K562 (cell line): ENCODE measurements around the gene NREP. TPM values are rescaled to one million over a fixed set of nuclear protein-coding genes. Genes with fewer than 3 reads are reported as not detected.

Experiments
- ATAC-seq: fragments of 200-7000 bp; cut with Tn5 transposase; 3 replicates; pipeline ENCODE4 v1.9.1; 2020; ENCODE audit warnings: moderate library complexity
- BruUV-seq: library from RNA; stranded (reverse); fragments of 400-500 nt; replicated peaks from 2 replicates; lab custom pipeline; 2021; lab: Mats Ljungman, UMichigan
- CTCF ChIA-PET: fragments of 300-600 bp; formaldehyde crosslinking; extraction: SDS; loops from one replicate; lab custom pipeline; 2021; ENCODE audit warnings: low intra/inter-chr PET ratio; lab: Yijun Ruan, JAX
- POLR2A ChIA-PET: fragments of 300-600, 350-650 bp; sonication (Branson Sonifier 250); formaldehyde crosslinking; extraction: SDS; loops from one replicate; lab custom pipeline; 2021; ENCODE audit warnings: antibody characterized with exemption, inconsistent platforms; lab: Yijun Ruan, JAX
- DNase-seq, 4 experiments: peaks; one replicate each; pipeline versions ENCODE4 v3.0.0 to v3.0.0-alpha.2; 2011 to 2018; ENCODE audit warnings: low spot score in 3 of 4, mixed read lengths in 3 of 4; ENCODE audit errors: extremely low read depth in 1 of 4
- FAIRE-seq: peaks from 2 replicates; lab custom pipeline; 2011; peaks lifted over from hg19 to GRCh38; lab: Jason Lieb, UNC
- H2AFZ ChIP-seq: 2 replicates; pipeline ENCODE4 v1.6.0; 2011; ENCODE audit warnings: low read depth, low read length, control low read depth, inconsistent platforms
- H3K27ac ChIP-seq: fragments of 200-600 bp; 3 replicates; pipeline ENCODE4 v1.8.0; 2011; ENCODE audit warnings: low read depth, mild to moderate bottlenecking, control low read depth, inconsistent platforms, low read length, moderate library complexity, mixed read lengths; ENCODE audit errors: extremely low read depth
- H3K27me3 ChIP-seq, 2 experiments: fragments of 300-600 bp in 1 of 2; 2 replicates in 1 of 2; 3 replicates in 1 of 2; pipeline versions ENCODE4 v1.6.0 to v1.8.0; 2011; ENCODE audit warnings: inconsistent platforms in 2 of 2, low read length in 2 of 2, mild to moderate bottlenecking in 1 of 2, mixed read lengths in 1 of 2, moderate library complexity in 1 of 2; ENCODE audit not compliant: control insufficient read depth in 2 of 2, insufficient read depth in 2 of 2
- H3K36me3 ChIP-seq: fragments of 300-600 bp; 3 replicates; pipeline ENCODE4 v1.8.0; 2011; ENCODE audit warnings: mild to moderate bottlenecking, low read length, inconsistent platforms; ENCODE audit not compliant: control insufficient read depth, insufficient read depth
- H3K4me1 ChIP-seq, 2 experiments: fragments of 200-600 bp in 1 of 2; replicated peaks in 1 of 2; 2 replicates in 1 of 2; 3 replicates in 1 of 2; pipeline versions ENCODE4 v1.5.1 to v1.8.0; 2011; ENCODE audit warnings: inconsistent platforms in 2 of 2, low read length in 2 of 2, mild to moderate bottlenecking in 1 of 2, mixed read lengths in 1 of 2, moderate library complexity in 1 of 2; ENCODE audit not compliant: control insufficient read depth in 2 of 2, insufficient read depth in 2 of 2
- H3K4me2 ChIP-seq: 2 replicates; pipeline ENCODE4 v1.6.1; 2011; ENCODE audit warnings: low read length, control low read depth, inconsistent platforms, mixed read lengths; ENCODE audit not compliant: insufficient read depth
- H3K4me3 ChIP-seq: fragments of 200-600 bp; sonication (generic), shearing (Covaris generic); 2 replicates; pipeline ENCODE4 v1.5.1; 2016; ENCODE audit warnings: control low read depth, inconsistent platforms
- H3K79me2 ChIP-seq: fragments of 200-600 bp; 3 replicates; pipeline ENCODE4 v1.8.0; 2011; ENCODE audit warnings: low read length, inconsistent platforms; ENCODE audit not compliant: control insufficient read depth, insufficient read depth
- H3K9ac ChIP-seq, 2 experiments: 2 replicates each; pipeline versions ENCODE4 v1.6.0 to v1.6.1; 2011; ENCODE audit warnings: low read depth in 2 of 2, low read length in 2 of 2, control low read depth in 1 of 2, inconsistent platforms in 1 of 2, mild to moderate bottlenecking in 1 of 2, mixed read lengths in 1 of 2; ENCODE audit not compliant: insufficient read depth in 1 of 2
- H3K9me1 ChIP-seq: one replicate; pipeline ENCODE4 v1.6.0; 2011; ENCODE audit warnings: inconsistent platforms, mild to moderate bottlenecking, low read length, moderate library complexity; ENCODE audit not compliant: control insufficient read depth, insufficient read depth
- H3K9me3 ChIP-seq: replicated peaks from 2 replicates; pipeline ENCODE4 v1.5.1; 2011; ENCODE audit warnings: low read depth, low read length, inconsistent platforms; ENCODE audit not compliant: control insufficient read depth, insufficient read depth
- H4K20me1 ChIP-seq: replicated peaks from 2 replicates; pipeline ENCODE4 v1.6.1; 2011; ENCODE audit warnings: low read length, inconsistent platforms, mixed read lengths; ENCODE audit not compliant: control insufficient read depth, insufficient read depth
- CBFA2T3 ChIP-seq: fragments of 450-650 bp; IDR thresholded peaks from 2 replicates; pipeline ENCODE4 v1.6.1; 2017
- ETV6 ChIP-seq, 3 experiments: fragments of 150-350 bp in 1 of 3; sonication (generic) in 1 of 3; formaldehyde crosslinking in 1 of 3; IDR thresholded peaks; 2 replicates each; pipeline versions ENCODE4 v1.6.1 to v1.8.0; 2014 to 2022; ENCODE audit warnings: borderline replicate concordance in 2 of 3, low read depth in 2 of 3, antibody characterized with exemption in 1 of 3, low read length in 1 of 3, mild to moderate bottlenecking in 1 of 3, missing genetic modification reagents in 1 of 3
- NCOA6 ChIP-seq: fragments of 450-650 bp; IDR thresholded peaks from 2 replicates; pipeline ENCODE4 v1.6.1; 2017; ENCODE audit warnings: mild to moderate bottlenecking
- RBM14 ChIP-seq: fragments of 200-400 bp; formaldehyde crosslinking; IDR thresholded peaks from 2 replicates; pipeline ENCODE4 v1.6.1; 2018; ENCODE audit warnings: low read depth, mild to moderate bottlenecking, low read length, moderate library complexity, borderline replicate concordance; ENCODE audit not compliant: insufficient read depth
- STAT5A ChIP-seq: IDR thresholded peaks from 2 replicates; pipeline ENCODE4 v1.6.1; 2012; ENCODE audit warnings: low read length, inconsistent platforms, borderline replicate concordance
- ZBTB1 ChIP-seq: sonication (generic); formaldehyde crosslinking; IDR thresholded peaks from 2 replicates; pipeline ENCODE4 v1.8.1; 2023; ENCODE audit warnings: missing genetic modification reagents, low read depth, mild to moderate bottlenecking, borderline replicate concordance
- ZFP36 ChIP-seq: fragments of 150-350 bp; IDR thresholded peaks from 2 replicates; pipeline ENCODE4 v1.6.1; 2018; ENCODE audit warnings: low read length, low read depth; ENCODE audit not compliant: partially characterized antibody
- ZNF124 ChIP-seq: sonication (generic); formaldehyde crosslinking; IDR thresholded peaks from 2 replicates; pipeline ENCODE4 v1.8.1; 2022; ENCODE audit warnings: missing genetic modification reagents
- WGBS: fragments of 100-300 bp; shearing (Covaris generic); methylation state at CpG from one replicate; pipeline ENCODE4 v1.1.6; 2016; ENCODE audit warnings: low coverage, mixed read lengths; ENCODE audit not compliant: insufficient coverage; ENCODE audit errors: missing lambda C conversion rate; 5-methylcytosine and 5-hydroxymethylcytosine counted together
- in situ Hi-C: fragments of 300-500 bp; cut with MboI; formaldehyde crosslinking; loops from 4 replicates; pipeline ENCODE4 v1.15.0; 2018; ENCODE audit warnings: inconsistent platforms, mixed read lengths
- intact Hi-C: fragments of 100-400 bp; cut with micrococcal nuclease; formaldehyde crosslinking; loops from 2 replicates; pipeline ENCODE4 v1.14.2; 2022
- polyA plus RNA-seq, 8 experiments: library from polyadenylated mRNA; depleted of rRNA in 4 of 8; stranded (reverse) in 5 of 8; unstranded in 3 of 8; fragments of >200 nt; fragmentation: Nextera tagmentation in 2 of 8; fragmentation: Illumina TruSeq in 1 of 8; extraction: Ambion mirVana in 2 of 8; extraction: Trizol in 1 of 8; gene quantifications; 2 replicates each; pipeline versions ENCODE4 v1.2.1 to v1.2.3, GENCODE V29; 2011 to 2014; ENCODE audit warnings: inconsistent platforms in 1 of 8, missing spikeins in 1 of 8
- total RNA-seq, 7 experiments: library from RNA; depleted of rRNA in 6 of 7; stranded (reverse); fragments of >200 nt in 6 of 7; fragmentation: Illumina TruSeq in 2 of 7; extraction: Trizol in 2 of 7; gene quantifications; 2 replicates each; pipeline versions ENCODE4 v1.2.1 to v1.2.3, GENCODE V29; 2011 to 2021; ENCODE audit warnings: low replicate concordance in 1 of 7
- TF ChIP-seq, protein P1 (sequence below), 3 experiments: fragments of 200-800 bp in 1 of 3; fragments of 250-450 bp in 1 of 3; fragments of 450-650 bp in 1 of 3; sonication (Bioruptor Pico) in 1 of 3; sonication (Bioruptor generic) in 1 of 3; formaldehyde crosslinking in 1 of 3; IDR thresholded peaks; 2 replicates each; pipeline versions ENCODE4 v1.6.1 to v1.8.0; 2016 to 2022; ENCODE audit warnings: mild to moderate bottlenecking in 2 of 3, missing genetic modification characterization in 2 of 3, missing compliant biosample characterization in 1 of 3, moderate library complexity in 1 of 3
- TF ChIP-seq, protein P2 (sequence below): fragments of 250-450 bp; sonication (Bioruptor Pico); IDR thresholded peaks from 2 replicates; pipeline ENCODE4 v1.9.0; 2021; ENCODE audit warnings: mild to moderate bottlenecking, inconsistent platforms

NREP gene
- total and polyA plus RNA-seq, 9 of the 15 experiments (the other 6 are each of a cell fraction or from before 2014, with no cell fraction given): 0.08 to 0.58 (median 0.23) TPM; not detected in 1

DNA sequence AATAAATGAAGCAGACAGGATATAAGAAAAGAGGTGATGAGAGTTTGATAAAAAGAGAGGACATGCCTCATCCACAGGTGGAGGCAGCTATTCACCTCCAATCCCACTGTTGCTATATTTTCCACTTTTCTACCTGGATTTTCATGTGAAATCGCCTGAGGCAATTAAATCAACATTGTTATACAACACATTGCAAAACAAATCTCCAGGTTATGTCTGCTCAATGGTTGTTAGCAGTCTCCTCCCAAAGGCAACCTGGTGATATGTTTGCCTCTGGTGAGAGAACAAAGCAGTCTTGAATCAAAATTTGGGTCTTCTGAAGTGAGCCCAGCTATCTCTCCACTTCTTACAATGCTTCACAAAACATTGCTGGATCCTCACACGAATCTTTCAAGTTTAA lies 30.0 kb downstream of the NREP start:
- Histone ChIP-seq H3K9ac (no peak overlapping the region), H2AFZ (no peak overlapping the region), H3K79me2 (no peaks in the 10 kb centered on the region), H3K4me2 (no peak overlapping the region), H3K4me3 (no peak overlapping the region), H3K27ac (no peak overlapping the region), H3K36me3 (no peaks in the 10 kb centered on the region), H3K4me1 (no peaks in the 10 kb centered on the region), H3K9me1 (no peaks in the 10 kb centered on the region), H4K20me1 (no peaks in the 10 kb centered on the region)
- intact Hi-C loops: no loop called here
- ATAC-seq (no peak), FAIRE-seq (no peak), DNase-seq (no peak)
- no TSS peak for BruUV-seq
- in situ Hi-C loops: no loop called here
- ChIA-PET CTCF (no interaction called here), POLR2A (no interaction called here)
- 0% methylated on average over 2 of the region's 2 CpGs for WGBS
- TF ChIP-seq RBM14: no peak
- TF ChIP-seq ZBTB1 (CRISPR knock-in tag): no peak
- TF ChIP-seq NCOA6: no peak
- TF ChIP-seq, all 486 proteins: peak for 0
- Histone ChIP-seq H3K27me3 (no peaks in the 10 kb centered on the region), H3K9me3 (no peaks in the 10 kb centered on the region)

DNA sequence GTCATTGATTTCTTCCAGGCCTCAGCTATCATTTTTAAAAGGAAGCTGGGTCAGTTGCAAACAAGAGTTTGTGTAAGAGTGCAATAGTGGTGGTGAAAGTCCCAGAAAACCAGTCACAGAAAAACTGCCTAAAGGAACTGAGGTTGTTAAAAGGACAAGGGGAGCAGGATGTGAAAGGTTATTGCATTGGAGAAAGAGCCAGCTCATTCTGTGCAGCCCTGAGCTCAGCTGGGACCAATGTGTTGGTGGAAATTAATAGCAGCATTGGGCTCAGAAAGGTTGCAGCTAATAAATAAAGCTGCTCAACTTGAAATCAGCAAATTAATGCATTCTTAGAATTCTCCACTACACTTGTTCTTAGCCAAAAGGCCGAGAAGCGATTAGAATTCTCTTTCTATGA lies 34.9 kb downstream of the NREP start:
- ATAC-seq: no peak
- no peak overlapping the region for H3K4me3 ChIP-seq
- BruUV-seq: no TSS peak
- 0% methylated on average over 2 of the region's 2 CpGs for WGBS
- no peaks in the 10 kb centered on the region for H3K4me1 ChIP-seq
- intact Hi-C loops (no loop called here), in situ Hi-C loops (no loop called here)
- ChIA-PET POLR2A (no interaction called here), CTCF (no interaction called here)
- no peaks in the 10 kb centered on the region for H3K79me2 ChIP-seq
- H3K9me3 ChIP-seq: no peaks in the 10 kb centered on the region
- H3K4me2 ChIP-seq: no peak overlapping the region
- no peak for FAIRE-seq
- no peak overlapping the region for H2AFZ ChIP-seq
- H4K20me1 ChIP-seq: no peaks in the 10 kb centered on the region
- H3K9ac ChIP-seq: no peak overlapping the region
- no peaks in the 10 kb centered on the region for H3K36me3 ChIP-seq
- no peak overlapping the region for H3K27ac ChIP-seq
- no peak for DNase-seq
- no peaks in the 10 kb centered on the region for H3K27me3 ChIP-seq
- no peaks in the 10 kb centered on the region for H3K9me1 ChIP-seq
- TF ChIP-seq, protein P1, sequence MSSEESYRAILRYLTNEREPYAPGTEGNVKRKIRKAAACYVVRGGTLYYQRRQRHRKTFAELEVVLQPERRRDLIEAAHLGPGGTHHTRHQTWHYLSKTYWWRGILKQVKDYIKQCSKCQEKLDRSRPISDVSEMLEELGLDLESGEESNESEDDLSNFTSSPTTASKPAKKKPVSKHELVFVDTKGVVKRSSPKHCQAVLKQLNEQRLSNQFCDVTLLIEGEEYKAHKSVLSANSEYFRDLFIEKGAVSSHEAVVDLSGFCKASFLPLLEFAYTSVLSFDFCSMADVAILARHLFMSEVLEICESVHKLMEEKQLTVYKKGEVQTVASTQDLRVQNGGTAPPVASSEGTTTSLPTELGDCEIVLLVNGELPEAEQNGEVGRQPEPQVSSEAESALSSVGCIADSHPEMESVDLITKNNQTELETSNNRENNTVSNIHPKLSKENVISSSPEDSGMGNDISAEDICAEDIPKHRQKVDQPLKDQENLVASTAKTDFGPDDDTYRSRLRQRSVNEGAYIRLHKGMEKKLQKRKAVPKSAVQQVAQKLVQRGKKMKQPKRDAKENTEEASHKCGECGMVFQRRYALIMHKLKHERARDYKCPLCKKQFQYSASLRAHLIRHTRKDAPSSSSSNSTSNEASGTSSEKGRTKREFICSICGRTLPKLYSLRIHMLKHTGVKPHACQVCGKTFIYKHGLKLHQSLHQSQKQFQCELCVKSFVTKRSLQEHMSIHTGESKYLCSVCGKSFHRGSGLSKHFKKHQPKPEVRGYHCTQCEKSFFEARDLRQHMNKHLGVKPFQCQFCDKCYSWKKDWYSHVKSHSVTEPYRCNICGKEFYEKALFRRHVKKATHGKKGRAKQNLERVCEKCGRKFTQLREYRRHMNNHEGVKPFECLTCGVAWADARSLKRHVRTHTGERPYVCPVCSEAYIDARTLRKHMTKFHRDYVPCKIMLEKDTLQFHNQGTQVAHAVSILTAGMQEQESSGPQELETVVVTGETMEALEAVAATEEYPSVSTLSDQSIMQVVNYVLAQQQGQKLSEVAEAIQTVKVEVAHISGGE (CRISPR knock-in tag; IDR thresholded peaks at IDR 0.05): no peak
- TF ChIP-seq ZFP36 (no peak), ZNF124 (CRISPR knock-in tag) (no peak), CBFA2T3 (no peak), STAT5A (no peak), ETV6 (IDR thresholded peaks at IDR 0.05; ENCODE audit: borderline replicate concordance in 1 of 2, low read depth in 2 of 2, low read length in 1 of 2) (no peak), ETV6 (CRISPR knock-in tag; IDR thresholded peaks at IDR 0.05; ENCODE audit: borderline replicate concordance) (no peak)
- TF ChIP-seq, protein P2, sequence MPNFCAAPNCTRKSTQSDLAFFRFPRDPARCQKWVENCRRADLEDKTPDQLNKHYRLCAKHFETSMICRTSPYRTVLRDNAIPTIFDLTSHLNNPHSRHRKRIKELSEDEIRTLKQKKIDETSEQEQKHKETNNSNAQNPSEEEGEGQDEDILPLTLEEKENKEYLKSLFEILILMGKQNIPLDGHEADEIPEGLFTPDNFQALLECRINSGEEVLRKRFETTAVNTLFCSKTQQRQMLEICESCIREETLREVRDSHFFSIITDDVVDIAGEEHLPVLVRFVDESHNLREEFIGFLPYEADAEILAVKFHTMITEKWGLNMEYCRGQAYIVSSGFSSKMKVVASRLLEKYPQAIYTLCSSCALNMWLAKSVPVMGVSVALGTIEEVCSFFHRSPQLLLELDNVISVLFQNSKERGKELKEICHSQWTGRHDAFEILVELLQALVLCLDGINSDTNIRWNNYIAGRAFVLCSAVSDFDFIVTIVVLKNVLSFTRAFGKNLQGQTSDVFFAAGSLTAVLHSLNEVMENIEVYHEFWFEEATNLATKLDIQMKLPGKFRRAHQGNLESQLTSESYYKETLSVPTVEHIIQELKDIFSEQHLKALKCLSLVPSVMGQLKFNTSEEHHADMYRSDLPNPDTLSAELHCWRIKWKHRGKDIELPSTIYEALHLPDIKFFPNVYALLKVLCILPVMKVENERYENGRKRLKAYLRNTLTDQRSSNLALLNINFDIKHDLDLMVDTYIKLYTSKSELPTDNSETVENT (CRISPR knock-in tag): no peak
